D721Med (cell line): Measurements from ENCODE around the gene FPR1.
A peak's percentile ranks its signal among the peaks of the same experiment; 100 is the strongest.
"Not testable (repeated sequence)": the region's sequence is repeated elsewhere in the genome, so short reads cannot be mapped to it uniquely, and the experiment has no call there.

Source experiments
- DNase-seq: peaks from one replicate; pipeline ENCODE4 v3.0.0; 2011; ENCODE audit warnings: low spot score; ENCODE audit not compliant: insufficient read length
- FAIRE-seq: peaks from 2 replicates; lab custom pipeline; 2011; peaks lifted over from hg19 to GRCh38; lab: Jason Lieb, UNC
- CTCF ChIP-seq: IDR thresholded peaks from 2 replicates; pipeline ENCODE4 v1.5.1; 2012; ENCODE audit warnings: mild to moderate bottlenecking, control low read depth; ENCODE audit not compliant: insufficient read depth; ENCODE audit errors: missing control alignments

The FPR1 gene

GRCh38 chr19:51779703-51780102, 28.0 kb upstream of the FPR1 start:
- no peak for DNase-seq
- no peak for FAIRE-seq
- TF ChIP-seq CTCF, result no peak

- no peak for DNase-seq
- FAIRE-seq, result no peak
- TF ChIP-seq CTCF, result no peak
Observed at GRCh38 chr19:51779181-51779580, 27.5 kb upstream of the FPR1 start.

DNA sequence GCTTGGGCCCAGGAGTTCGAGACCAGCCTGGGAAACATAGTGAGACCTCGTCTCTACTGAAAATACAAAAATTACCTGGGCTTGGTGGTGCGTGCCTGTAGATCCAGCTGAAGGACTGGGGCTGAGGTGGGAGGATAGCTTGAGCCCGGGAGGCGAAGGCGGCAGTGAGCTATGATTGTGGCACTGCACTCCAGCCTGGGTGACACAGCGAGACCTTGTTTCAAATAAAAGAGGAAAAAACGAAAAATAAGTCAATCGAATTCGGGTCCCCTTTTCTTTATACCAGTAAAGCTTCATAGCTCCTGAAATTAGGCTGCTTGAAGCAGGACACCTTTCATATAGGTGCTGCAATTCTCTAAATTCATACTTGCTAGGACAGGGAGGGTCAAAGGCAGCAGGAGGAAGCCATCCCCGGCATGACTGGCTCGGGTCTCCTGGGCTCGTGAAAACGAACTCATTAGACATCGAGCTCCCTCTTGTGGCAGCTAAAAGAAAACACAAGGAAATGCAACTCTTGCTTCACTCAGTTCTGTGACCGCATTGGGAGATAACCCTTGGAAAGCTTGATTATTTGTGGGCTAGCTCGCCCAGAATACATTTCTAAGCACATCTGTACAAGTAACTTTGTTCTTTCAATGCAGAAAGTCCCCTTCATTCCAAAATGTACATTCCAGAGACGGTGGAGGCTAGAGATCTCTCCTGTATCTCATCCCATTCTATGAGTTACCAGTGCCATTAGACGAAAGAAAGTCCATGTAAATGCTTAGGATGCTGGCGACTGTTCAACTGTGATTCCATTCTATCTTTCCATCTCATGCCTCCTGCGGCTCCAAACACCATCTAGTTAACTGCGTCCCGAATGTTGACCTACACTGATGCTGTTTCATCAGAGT, 26.1 kb upstream of the FPR1 start:
- TF ChIP-seq CTCF, result peak; percentile 79
- DNase-seq (peak; percentile 15), FAIRE-seq (no peak)

DNA sequence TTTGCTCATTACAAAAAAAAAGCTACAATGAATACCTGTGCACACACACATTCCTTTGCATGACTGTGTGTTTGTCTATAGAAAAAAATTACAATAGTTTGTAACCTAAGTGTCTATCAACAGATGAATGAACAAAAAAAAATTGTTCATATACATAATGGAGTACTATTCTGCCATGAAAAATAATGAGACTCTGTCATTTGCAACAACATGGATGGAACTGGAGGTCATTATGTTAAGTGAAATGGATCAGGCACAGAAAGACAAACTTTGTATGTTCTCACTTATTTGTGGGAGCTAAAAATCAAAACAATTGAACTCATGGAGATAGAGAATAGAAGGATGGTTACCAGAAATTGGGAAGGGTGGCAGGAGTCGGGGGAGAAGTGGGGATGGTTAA, 24.9 kb upstream of the FPR1 start:
- DNase-seq, FAIRE-seq: not testable (repeated sequence)

DNA sequence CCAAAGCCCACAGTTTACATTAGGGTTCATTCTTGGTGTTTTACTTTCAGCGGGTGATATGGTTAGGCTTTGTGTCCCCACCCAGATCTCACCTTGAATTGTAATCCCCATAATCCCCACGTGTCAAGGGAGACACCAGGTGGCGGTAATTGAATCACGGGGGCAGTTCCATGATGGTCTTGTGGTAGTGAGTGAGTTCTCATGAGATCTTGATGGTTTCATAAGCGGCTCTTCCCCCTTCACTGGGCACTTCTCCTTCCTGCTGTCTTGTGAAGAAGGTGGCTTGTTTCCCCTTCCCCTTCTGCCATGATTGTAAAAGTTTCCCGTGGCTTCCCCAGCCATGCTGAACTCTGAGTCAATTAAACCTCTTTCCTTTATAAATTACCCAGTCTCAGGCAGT, 21.3 kb upstream of the FPR1 start:
- no peak for TF ChIP-seq CTCF
- no peak for DNase-seq
- no peak for FAIRE-seq

DNA sequence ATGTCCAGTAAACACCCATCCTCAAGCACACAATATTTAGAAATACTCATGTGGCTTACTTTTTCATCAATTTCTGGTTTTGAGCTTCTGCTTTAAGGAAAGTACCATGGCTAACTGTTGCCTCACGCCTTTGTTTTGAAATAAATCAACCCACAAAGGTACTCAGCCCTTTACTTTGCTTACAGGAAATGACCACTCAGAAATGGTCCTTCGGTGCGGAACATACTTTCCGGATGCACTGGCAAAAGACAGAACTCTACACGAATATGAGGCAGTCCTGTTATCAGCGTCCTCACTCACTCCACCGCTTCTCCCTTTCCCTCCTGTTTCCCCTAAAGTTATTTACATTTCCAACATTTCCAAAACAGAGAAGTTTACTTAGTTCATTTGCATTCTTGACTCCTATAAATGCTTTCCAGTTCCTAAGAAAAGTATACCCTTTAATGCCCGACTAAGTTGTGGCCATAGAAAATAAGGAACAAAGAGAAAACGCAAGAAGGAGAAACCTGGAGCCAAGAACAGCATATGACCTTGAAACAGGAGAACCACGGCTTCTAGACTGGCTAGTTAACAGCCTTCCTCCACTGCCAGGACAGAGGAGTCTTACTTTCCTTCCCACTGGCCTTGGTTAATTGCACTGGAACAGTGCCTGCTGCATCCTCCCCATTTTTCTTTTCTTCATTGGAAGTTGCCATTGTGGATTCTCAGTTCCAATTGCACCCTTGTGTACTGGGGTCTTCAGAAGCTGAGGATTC, 19.9 kb upstream of the FPR1 start:
- FAIRE-seq, result no peak
- DNase-seq, result no peak
- TF ChIP-seq CTCF, result no peak

GRCh38 chr19:51766461-51766860, 14.8 kb upstream of the FPR1 start:
- DNase-seq (no peak), FAIRE-seq (no peak)
- TF ChIP-seq CTCF, result no peak
